Airway epithelial cell (primary cell): ENCODE measurements around the gene TNFRSF4. TPM values are rescaled to one million over a fixed set of nuclear protein-coding genes. Genes with fewer than 3 reads are reported as not detected.

ENCODE experiments used
- total RNA-seq: library from RNA; depleted of rRNA; stranded (reverse); fragments of >200 nt; gene quantifications from 2 replicates; pipeline ENCODE4 v1.2.3, GENCODE V29; 2015

TNFRSF4 gene
- total RNA-seq, result not detected in 2 replicates

DNA sequence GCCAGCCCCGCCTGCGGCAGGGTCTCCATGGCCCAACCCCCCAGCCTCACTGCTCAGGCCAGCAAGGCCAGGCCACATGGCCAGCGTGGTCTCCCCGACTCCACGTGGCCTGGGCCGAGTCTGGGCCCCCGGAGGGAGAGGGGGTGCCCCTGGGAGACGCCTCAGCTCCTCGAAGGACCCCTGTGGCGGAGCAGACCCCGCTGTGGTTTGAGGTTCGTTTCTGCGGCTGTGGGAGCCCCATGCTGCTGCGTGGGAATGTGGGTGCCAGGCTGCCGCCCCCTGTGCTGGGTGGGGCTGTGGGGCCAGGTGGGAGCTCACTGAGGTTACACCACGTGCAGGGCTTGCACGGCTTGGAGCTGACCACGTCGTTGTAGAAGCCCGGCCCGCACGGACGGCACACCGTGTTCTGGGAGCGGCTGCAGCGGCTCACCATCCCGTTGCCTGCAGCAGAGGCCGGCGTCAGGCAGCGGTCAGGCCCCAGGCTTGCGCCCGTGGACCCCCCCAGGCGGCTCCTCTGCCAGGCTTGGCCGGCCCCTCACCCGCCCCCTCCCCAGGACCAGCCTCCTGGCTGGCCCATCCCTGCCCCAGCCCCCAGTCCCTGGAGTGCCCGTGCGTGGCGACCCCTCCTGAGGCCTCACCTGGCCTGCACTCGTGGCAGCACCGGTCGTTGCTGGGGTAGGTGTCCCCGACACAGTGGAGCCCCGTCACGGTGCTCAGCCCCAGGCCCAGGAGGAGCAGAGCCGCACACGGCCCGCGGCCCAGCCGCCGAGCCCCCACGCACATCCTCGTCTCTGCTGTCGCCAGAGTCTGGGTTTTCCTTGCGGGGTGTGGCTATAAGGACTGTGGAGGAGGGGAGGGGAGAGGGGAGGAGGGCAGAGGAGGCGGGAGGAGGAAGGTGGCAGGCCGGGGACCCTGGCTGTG, at the start of gene TNFRSF4:
TNFRSF4 (minus strand) TSS at position 809 of the 921 bp plus-strand sequence; CDS start at position 783, 26 bp downstream.

GRCh38 chr1:1246577-1247340, 32.8 kb upstream of the TNFRSF4 start, which contains the start of gene C1QTNF12:
C1QTNF12 (minus strand) TSS chr1:1246722; CDS start chr1:1246690, 32 bp downstream.

DNA sequence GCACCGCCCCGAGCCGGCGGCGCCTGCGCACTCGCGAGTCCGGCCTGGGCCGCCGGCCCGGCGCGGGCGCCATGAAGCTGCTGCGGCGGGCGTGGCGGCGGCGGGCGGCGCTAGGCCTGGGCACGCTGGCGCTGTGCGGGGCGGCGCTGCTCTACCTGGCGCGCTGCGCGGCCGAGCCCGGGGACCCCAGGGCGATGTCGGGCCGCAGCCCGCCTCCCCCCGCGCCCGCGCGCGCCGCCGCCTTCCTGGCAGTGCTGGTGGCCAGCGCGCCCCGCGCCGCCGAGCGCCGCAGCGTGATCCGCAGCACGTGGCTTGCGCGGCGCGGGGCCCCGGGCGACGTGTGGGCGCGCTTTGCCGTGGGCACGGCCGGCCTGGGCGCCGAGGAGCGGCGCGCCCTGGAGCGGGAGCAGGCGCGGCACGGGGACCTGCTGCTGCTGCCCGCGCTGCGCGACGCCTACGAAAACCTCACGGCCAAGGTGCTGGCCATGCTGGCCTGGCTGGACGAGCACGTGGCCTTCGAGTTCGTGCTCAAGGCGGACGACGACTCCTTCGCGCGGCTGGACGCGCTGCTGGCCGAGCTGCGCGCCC, 18.3 kb upstream of the TNFRSF4 start, which contains the start of gene B3GALT6:
B3GALT6 (plus strand) TSS at position 30 of the 588 bp plus-strand sequence; CDS start at position 72, 42 bp downstream.

DNA sequence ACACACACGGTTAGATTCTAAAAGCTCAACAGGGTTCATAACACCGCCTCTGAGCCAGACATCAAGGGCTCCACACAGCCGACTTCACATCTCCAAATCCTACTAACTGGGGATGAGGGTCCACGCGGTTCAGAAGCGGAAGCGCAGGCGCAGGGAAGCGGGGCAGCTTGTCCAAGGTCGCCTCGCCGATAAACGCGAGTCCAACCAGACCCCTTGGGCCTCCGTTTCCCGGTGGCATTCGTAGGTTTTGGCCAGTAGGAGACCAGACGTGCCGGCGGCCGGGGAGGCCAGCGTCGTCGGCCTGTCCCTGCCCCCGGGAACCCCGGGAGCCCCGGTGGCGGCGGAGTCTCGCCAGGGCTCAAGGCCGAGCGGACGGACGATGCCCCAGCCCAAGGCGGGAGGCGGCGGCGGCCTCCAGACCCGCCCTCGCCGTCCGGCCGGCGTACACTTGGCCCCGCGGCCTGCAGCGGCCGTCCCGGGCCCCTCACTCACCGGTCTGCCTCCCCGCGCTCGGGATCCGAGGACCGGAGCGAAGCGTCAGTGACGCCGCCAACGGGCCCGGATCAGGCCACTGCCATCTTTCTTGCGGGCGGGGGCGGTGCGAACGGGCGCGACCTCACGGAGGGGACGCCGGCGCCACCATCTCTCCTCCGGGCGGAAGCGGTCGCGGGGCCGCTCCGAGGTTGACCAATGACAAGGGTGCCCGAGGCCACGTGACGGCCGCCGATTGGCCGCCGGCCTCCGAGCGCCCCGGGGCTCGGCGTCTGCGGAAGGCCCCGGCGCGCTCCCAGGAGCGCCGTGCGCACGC, 17.7 kb upstream of the TNFRSF4 start, which contains the start of gene SDF4:
SDF4 (minus strand) TSS at position 602 of the 808 bp plus-strand sequence. CDS start 3,229 bp downstream, outside the sequence.

DNA sequence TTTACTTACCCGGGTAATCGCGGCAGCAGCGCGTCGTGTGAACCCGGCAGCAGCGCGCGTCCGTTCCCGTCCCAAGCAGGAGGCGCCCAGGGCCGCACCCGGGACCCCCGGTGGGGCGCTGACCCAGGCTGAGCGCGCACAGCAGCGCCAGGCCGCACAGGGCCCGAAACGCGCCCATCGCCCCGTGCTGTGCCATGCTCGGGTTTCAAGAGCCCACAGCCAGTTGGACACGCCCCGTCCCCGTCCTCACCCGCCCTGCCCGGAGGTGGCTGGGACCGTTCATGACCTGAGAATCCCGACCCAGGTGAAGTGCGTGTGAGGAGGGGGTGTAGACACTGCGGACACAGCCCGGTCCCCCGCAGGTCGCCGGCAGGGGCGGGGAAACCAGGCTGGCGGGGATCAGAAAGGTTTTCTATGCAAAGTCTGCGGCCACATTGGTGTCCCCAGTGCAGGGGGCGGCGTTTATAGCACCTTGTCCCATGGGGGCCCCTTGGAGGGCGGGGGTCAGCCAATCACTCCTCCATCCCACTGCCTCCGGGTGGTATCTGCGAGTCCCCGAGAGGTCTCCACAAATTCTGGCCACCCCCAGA, 7.5 kb downstream of the TNFRSF4 start, which contains the start of gene TNFRSF18:
TNFRSF18 (minus strand) TSS at position 217 of the 590 bp plus-strand sequence; CDS start at position 196, 21 bp downstream.

GRCh38 chr1:1173793-1174415, 40.0 kb downstream of the TNFRSF4 start, which contains the start of gene TTLL10:
TTLL10 (plus strand) TSS chr1:1173880; CDS start chr1:1179216, 5,336 bp downstream.

Other genes starting within 250 kb of the TNFRSF4 start
- 13.5 and 16.1 TPM in 2 replicates for gene PLEKHN1, start 247.7 kb downstream of the TNFRSF4 start, total RNA-seq
- gene PERM1, start 232.1 kb downstream of the TNFRSF4 start, total RNA-seq, result 0.35 TPM in 1 of 2 replicates, not detected in the other
- gene HES4, start 214.1 kb downstream of the TNFRSF4 start, total RNA-seq, result 56.3 and 58.9 TPM in 2 replicates
- 23.9 and 28.7 TPM in 2 replicates for gene ISG15, start 200.7 kb downstream of the TNFRSF4 start, total RNA-seq
- gene AGRN, start 194.0 kb downstream of the TNFRSF4 start, total RNA-seq, result 269 and 285 TPM in 2 replicates
- 1.3 and 2.2 TPM in 2 replicates for gene RNF223, start 139.8 kb downstream of the TNFRSF4 start, total RNA-seq
- 12.7 and 22.9 TPM in 2 replicates for gene C1orf159, start 98.1 kb downstream of the TNFRSF4 start, total RNA-seq
- gene TTLL10, start 40.3 kb downstream of the TNFRSF4 start, total RNA-seq, result not detected in 2 replicates
- 0.63 and 0.98 TPM in 2 replicates for gene TNFRSF18, start 7.6 kb downstream of the TNFRSF4 start, total RNA-seq
- 130 TPM in 2 replicates for gene SDF4, start 17.8 kb upstream of the TNFRSF4 start, total RNA-seq
- 23.6 and 24.7 TPM in 2 replicates for gene B3GALT6, start 18.1 kb upstream of the TNFRSF4 start, total RNA-seq
- 0.71 and 1.1 TPM in 2 replicates for gene C1QTNF12, start 32.6 kb upstream of the TNFRSF4 start, total RNA-seq
- gene UBE2J2, start 59.7 kb upstream of the TNFRSF4 start, total RNA-seq, result 43.3 and 56.1 TPM in 2 replicates
- 0.09 and 0.21 TPM in 2 replicates for gene SCNN1D, start 66.3 kb upstream of the TNFRSF4 start, total RNA-seq
- 33.2 and 37.7 TPM in 2 replicates for gene ACAP3, start 93.8 kb upstream of the TNFRSF4 start, total RNA-seq
- gene PUSL1, start 94.4 kb upstream of the TNFRSF4 start, total RNA-seq, result 63.3 and 72.2 TPM in 2 replicates
- 72.1 and 85.8 TPM in 2 replicates for gene INTS11, start 110.5 kb upstream of the TNFRSF4 start, total RNA-seq
- 41.8 and 48.7 TPM in 2 replicates for gene CPTP, start 110.6 kb upstream of the TNFRSF4 start, total RNA-seq
- 0.05 and 0.07 TPM in 2 replicates for gene TAS1R3, start 117.1 kb upstream of the TNFRSF4 start, total RNA-seq
- 81.8 and 99.3 TPM in 2 replicates for gene DVL1, start 135.3 kb upstream of the TNFRSF4 start, total RNA-seq
- 1.6 and 4.9 TPM in 2 replicates for gene MXRA8, start 144.4 kb upstream of the TNFRSF4 start, total RNA-seq
- 213 and 230 TPM in 2 replicates for gene AURKAIP1, start 161.1 kb upstream of the TNFRSF4 start, total RNA-seq
- gene CCNL2, start 185.2 kb upstream of the TNFRSF4 start, total RNA-seq, result 48.4 and 60.6 TPM in 2 replicates
- 173 and 184 TPM in 2 replicates for gene MRPL20, start 193.1 kb upstream of the TNFRSF4 start, total RNA-seq
- 21.4 and 24.3 TPM in 2 replicates for gene ANKRD65, start 207.1 kb upstream of the TNFRSF4 start, total RNA-seq
- 91.6 and 96.3 TPM in 2 replicates for gene VWA1, start 221.5 kb upstream of the TNFRSF4 start, total RNA-seq
- gene ATAD3C, start 235.5 kb upstream of the TNFRSF4 start, total RNA-seq, result 0.14 TPM in 1 of 2 replicates, not detected in the other